Measurements from ENCODE around the gene VAV3. TPM values are rescaled to one million over a fixed set of nuclear protein-coding genes. Genes with fewer than 3 reads are reported as not detected.
"Not testable (repeated sequence)": the region's sequence is repeated elsewhere in the genome, so short reads cannot be mapped to it uniquely, and the experiment has no call there.

VAV3 gene
- total and polyA plus RNA-seq, 8 donors = 7.1 to 21.4 (median 12.8) TPM

DNA sequence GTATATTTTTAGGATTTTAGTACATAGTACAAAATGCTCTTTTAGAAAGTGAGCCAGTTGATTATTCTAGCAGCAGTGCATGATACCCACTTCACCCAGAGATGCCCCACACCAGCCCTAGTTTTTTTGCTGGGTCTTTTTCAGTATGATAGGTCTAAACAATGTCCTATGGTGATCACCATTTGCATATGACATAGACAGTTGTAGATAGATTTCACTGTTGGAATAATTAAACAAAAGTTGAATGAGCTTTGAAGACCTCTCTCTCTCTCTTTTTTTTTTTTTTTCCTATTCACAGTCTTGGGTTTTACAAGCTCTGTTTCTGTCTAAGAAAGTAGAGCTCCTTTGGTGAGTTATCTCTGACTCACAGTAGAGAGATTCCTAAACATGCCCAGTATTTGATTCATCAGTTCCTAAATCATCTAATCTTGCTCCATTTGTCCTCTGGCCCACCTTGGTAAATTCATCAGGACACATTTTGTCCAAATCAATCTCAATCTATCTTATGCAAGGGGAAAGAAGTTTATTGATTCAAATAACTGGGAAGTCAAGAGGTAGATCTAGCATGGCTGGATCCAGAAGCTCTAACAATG is 44.7 kb upstream of the VAV3 start:
- DNase-seq = no peak
- Histone ChIP-seq H3K27ac (no peak overlapping the region), H3K4me3 (no peak overlapping the region), H3K27me3 (no peaks in the 10 kb centered on the region), H3K36me3 (no peaks in the 10 kb centered on the region), H3K4me1 (no peaks in the 10 kb centered on the region), H3K9me3 (no peaks in the 10 kb centered on the region)
- ATAC-seq = no peak
- FAIRE-seq = no peak
- TF ChIP-seq, protein P1, sequence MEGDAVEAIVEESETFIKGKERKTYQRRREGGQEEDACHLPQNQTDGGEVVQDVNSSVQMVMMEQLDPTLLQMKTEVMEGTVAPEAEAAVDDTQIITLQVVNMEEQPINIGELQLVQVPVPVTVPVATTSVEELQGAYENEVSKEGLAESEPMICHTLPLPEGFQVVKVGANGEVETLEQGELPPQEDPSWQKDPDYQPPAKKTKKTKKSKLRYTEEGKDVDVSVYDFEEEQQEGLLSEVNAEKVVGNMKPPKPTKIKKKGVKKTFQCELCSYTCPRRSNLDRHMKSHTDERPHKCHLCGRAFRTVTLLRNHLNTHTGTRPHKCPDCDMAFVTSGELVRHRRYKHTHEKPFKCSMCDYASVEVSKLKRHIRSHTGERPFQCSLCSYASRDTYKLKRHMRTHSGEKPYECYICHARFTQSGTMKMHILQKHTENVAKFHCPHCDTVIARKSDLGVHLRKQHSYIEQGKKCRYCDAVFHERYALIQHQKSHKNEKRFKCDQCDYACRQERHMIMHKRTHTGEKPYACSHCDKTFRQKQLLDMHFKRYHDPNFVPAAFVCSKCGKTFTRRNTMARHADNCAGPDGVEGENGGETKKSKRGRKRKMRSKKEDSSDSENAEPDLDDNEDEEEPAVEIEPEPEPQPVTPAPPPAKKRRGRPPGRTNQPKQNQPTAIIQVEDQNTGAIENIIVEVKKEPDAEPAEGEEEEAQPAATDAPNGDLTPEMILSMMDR (IDR thresholded peaks at IDR 0.05) = no peak
- intact Hi-C loops (cut with DNase I) = no loop called here

DNA sequence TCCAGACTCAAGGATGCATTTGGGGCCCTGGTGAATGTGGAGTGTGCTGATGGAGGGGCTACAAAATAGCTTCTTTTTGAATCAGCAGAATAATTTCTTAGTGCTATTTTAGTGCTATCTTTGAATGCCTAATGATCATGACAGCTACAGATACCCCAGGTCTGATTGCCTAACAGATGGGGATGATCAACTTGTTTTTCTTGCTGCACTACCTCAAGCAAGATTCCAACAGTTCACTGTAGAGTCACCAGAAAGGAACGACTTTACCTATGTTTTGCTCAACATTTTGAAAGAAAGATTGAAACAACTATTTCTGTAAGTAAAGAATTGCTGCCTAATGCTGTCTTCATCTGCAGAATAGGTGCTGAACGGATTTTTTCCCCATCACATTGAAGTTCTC is 42.6 kb upstream of the VAV3 start:
- Histone ChIP-seq H3K4me1 (no peaks in the 10 kb centered on the region), H3K27ac (no peak overlapping the region), H3K36me3 (no peaks in the 10 kb centered on the region), H3K9me3 (no peaks in the 10 kb centered on the region), H3K4me3 (no peak overlapping the region), H3K27me3 (no peaks in the 10 kb centered on the region)
- no peak for FAIRE-seq
- WGBS, 2 donors = 37 to 51% methylated on average over 2 of the region's 2 CpGs
- TF ChIP-seq, protein P1 (IDR thresholded peaks at IDR 0.05) = no peak
- intact Hi-C loops (cut with DNase I) = no loop called here
- DNase-seq = no peak
- no peak for ATAC-seq

DNA sequence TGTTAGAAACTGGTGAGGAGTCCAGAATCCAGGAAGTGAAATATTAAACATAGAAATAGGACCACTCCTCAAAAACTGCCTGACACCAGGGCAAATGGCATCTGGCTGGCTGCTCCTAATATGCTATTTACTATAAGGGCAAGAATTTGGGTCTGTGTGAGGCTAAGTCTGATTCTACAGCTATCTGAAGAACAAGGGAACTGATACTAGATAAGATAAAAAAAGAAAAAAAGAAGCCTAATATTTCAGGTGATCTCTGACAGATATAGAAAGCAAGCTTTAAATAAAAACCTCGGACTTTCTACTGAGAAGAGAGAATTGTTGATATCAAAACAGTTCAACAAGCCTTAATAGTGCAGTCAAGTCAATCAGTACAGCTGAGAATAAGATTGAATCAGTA is 42.1 kb upstream of the VAV3 start:
- FAIRE-seq (no peak), DNase-seq (no peak), ATAC-seq (no peak)
- TF ChIP-seq, protein P1 (IDR thresholded peaks at IDR 0.05) = no peak
- Histone ChIP-seq H3K36me3 (no peaks in the 10 kb centered on the region), H3K27ac (no peak overlapping the region), H3K4me1 (no peaks in the 10 kb centered on the region), H3K9me3 (no peaks in the 10 kb centered on the region), H3K27me3 (no peaks in the 10 kb centered on the region), H3K4me3 (no peak overlapping the region)
- intact Hi-C loops (cut with DNase I) = no loop called here
- whole genome bisulfite sequencing, 2 donors = 42 to 60% methylated on average over 1 of the region's 1 CpG

DNA sequence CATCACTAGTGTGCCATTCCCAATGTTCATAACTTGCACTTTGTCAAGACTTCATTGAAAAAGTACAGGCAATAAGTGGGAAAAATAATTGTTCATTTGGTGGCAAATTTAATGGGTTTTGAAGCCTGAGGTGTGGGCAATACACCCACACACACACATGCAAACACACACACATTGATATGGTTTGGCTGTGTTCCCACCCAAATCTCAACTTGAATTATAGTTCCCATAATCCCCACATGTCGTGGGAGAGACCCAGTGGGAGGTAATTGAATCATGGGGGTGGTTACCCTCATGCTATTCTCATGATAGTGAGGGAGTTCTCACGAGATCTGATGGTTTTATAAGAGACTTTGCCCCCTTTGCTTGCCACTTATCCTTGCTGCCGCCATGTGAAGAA is 39.9 kb upstream of the VAV3 start:
- FAIRE-seq; DNase-seq; H3K4me1 ChIP-seq; H3K36me3 ChIP-seq; ATAC-seq; H3K27ac ChIP-seq; H3K9me3 ChIP-seq; H3K4me3 ChIP-seq; intact Hi-C loops (cut with DNase I); H3K27me3 ChIP-seq: not testable (repeated sequence)
- 68 to 79% methylated on average over 3 of the region's 3 CpGs for WGBS, 2 donors

DNA sequence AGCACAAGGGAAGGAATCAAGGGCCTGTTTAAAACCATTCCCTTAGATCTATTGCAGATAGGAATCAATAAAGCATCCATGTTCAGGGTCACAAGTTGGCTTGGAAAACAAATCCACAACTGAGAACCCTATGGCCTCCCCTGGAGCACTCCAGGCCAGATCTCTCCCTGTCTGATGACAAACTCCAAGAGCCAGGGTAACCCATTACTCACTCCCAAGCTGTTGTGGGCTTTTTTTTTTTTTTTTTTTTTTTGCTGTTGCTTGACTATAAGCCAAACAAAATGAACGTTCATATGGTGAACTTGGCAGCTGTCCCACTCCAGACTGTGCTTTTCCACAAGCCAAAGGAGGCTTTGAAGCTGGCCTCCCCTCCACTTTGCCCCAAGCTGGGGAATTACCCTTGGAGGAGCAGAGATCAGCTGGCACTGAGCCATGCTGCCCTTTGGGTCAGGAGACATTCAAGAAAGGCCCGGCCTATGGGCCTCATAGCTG is 35.7 kb upstream of the VAV3 start:
- FAIRE-seq = no peak
- Histone ChIP-seq H3K27me3 (no peaks in the 10 kb centered on the region), H3K9me3 (no peaks in the 10 kb centered on the region), H3K4me1 (no peaks in the 10 kb centered on the region), H3K27ac (no peak overlapping the region), H3K36me3 (no peaks in the 10 kb centered on the region), H3K4me3 (no peak overlapping the region)
- no peak for ATAC-seq
- intact Hi-C loops (cut with DNase I) = no loop called here
- WGBS, 2 donors = 27 to 31% methylated on average over 2 of the region's 2 CpGs
- TF ChIP-seq, protein P1 (IDR thresholded peaks at IDR 0.05) = no peak
- DNase-seq = peak in 5 of 6 donors; percentile 17 to 68 (median 41)

All from pancreas (tissue), 10 donors.